GM18951 (cell line): ENCODE measurements around the gene UTP25.

Experiments used
- POLR2A ChIP-seq: IDR thresholded peaks from 4 replicates; pipeline ENCODE4 v1.6.1; 2011; ENCODE audit warnings: mild to moderate bottlenecking; ENCODE audit not compliant: insufficient read length, insufficient read depth; ENCODE audit errors: extremely low read depth
- in situ Hi-C: fragments of 300-500 bp; cut with MboI; formaldehyde crosslinking; loops from one replicate; pipeline ENCODE4 v1.12.0; 2022; ENCODE audit warnings: low sequenced_read_pairs, mixed read lengths, inconsistent platforms; ENCODE audit not compliant: unreplicated experiment

UTP25 gene

GRCh38 chr1:209862391-209863356, 34.9 kb downstream of the UTP25 start:
- no peak for TF ChIP-seq POLR2A
- in situ Hi-C loops = loop anchor here (25.0 kb wide), 2 partner anchors 125 to 450 kb away; no protein-coding TSS in a partner anchor

- no peak for TF ChIP-seq POLR2A
- in situ Hi-C loops = loop anchor here (25.0 kb wide), 2 partner anchors 123 to 448 kb away; no protein-coding TSS in a partner anchor
Measured at GRCh38 chr1:209863766-209864485, 36.2 kb downstream of the UTP25 start.

- no peak for TF ChIP-seq POLR2A
- in situ Hi-C loops = loop anchor here (25.0 kb wide), 2 partner anchors 121 to 446 kb away; no protein-coding TSS in a partner anchor
Measured at GRCh38 chr1:209866201-209866600, 38.4 kb downstream of the UTP25 start.

- in situ Hi-C loops = loop anchor here (25.0 kb wide), 2 partner anchors 118 to 443 kb away; no protein-coding TSS in a partner anchor
- TF ChIP-seq POLR2A = no peak
Measured at GRCh38 chr1:209869291-209870149, 41.7 kb downstream of the UTP25 start.

GRCh38 chr1:209870151-209870831, 42.5 kb downstream of the UTP25 start:
- TF ChIP-seq POLR2A = no peak
- in situ Hi-C loops = loop anchor here (25.0 kb wide), 2 partner anchors 117 to 442 kb away; no protein-coding TSS in a partner anchor

GRCh38 chr1:209871006-209871405, 43.2 kb downstream of the UTP25 start:
- no peak for TF ChIP-seq POLR2A

GRCh38 chr1:209871430-209871829, 43.7 kb downstream of the UTP25 start:
- TF ChIP-seq POLR2A = no peak
- in situ Hi-C loops = loop anchor here (25.0 kb wide), 2 partner anchors 116 to 441 kb away; no protein-coding TSS in a partner anchor

More at GRCh38 chr1:209871006-209871405, 43.2 kb downstream of the UTP25 start:
- in situ Hi-C loops = loop anchor here (25.0 kb wide), 2 partner anchors 116 to 441 kb away; no protein-coding TSS in a partner anchor

- in situ Hi-C loops = loop anchor here (25.0 kb wide), 2 partner anchors 114 to 439 kb away; no protein-coding TSS in a partner anchor
- no peak for TF ChIP-seq POLR2A
Measured at GRCh38 chr1:209873067-209873799, 45.5 kb downstream of the UTP25 start.

- in situ Hi-C loops = no loop called here
- no peak for TF ChIP-seq POLR2A
Measured at GRCh38 chr1:209875515-209875914, 47.7 kb downstream of the UTP25 start.

- in situ Hi-C loops = no loop called here
- TF ChIP-seq POLR2A = no peak
Measured at GRCh38 chr1:209876078-209876800, 48.5 kb downstream of the UTP25 start.

GRCh38 chr1:209877087-209877764, 49.5 kb downstream of the UTP25 start:
- in situ Hi-C loops = no loop called here

More at GRCh38 chr1:209877087-209877764, 49.5 kb downstream of the UTP25 start:
- TF ChIP-seq POLR2A = no peak
